Measurements from ENCODE around the gene EIF2B4. TPM values are rescaled to one million over a fixed set of nuclear protein-coding genes. Genes with fewer than 3 reads are reported as not detected.

The EIF2B4 gene
- total and polyA plus RNA-seq, 9 of the 15 experiments (the other 6 are each of a cell fraction or from before 2014, with no cell fraction given): 29.7 to 80.3 (median 58.9) TPM

GRCh38 chr2:27370026-27370815 lies at the start of gene EIF2B4, which contains the start of gene SNX17 (continued):
- TF ChIP-seq PRDM10 (IDR thresholded peaks at IDR 0.05; ENCODE audit: partially characterized antibody) (peak; percentile 52), ELF4 (CRISPR knock-in tag; IDR thresholded peaks at IDR 0.05) (no peak), MTA1 (IDR thresholded peaks at IDR 0.05; ENCODE audit: borderline replicate concordance) (no peak), ZMIZ1 (IDR thresholded peaks at IDR 0.05; ENCODE audit: low read depth in 2 of 2, low read length in 2 of 2) (peak in 1 of 2 experiments; percentile 53; a peak in 1 of 4 replicates), TEAD1 (CRISPR knock-in tag; IDR thresholded peaks at IDR 0.05) (peak in 1 of 2 experiments; percentile 78; a peak in 2 of 4 replicates), TOE1 (IDR thresholded peaks at IDR 0.05; ENCODE audit: borderline replicate concordance) (peak; percentile 95), TOE1 (CRISPR knock-in tag; IDR thresholded peaks at IDR 0.05; ENCODE audit: borderline replicate concordance, low read depth) (peak; percentile 75), SRF (CRISPR knock-in tag; IDR thresholded peaks at IDR 0.05) (peak in 1 of 2 experiments; percentile 79; a peak in 2 of 4 replicates), E2F3 (CRISPR knock-in tag; IDR thresholded peaks at IDR 0.05) (no peak), ZBTB2 (IDR thresholded peaks at IDR 0.05) (peak; percentile 56; the same call in 1 of the 2 replicates), ETV5 (CRISPR knock-in tag; IDR thresholded peaks at IDR 0.05; ENCODE audit: low read depth) (peak; percentile 90), RHOXF2B (CRISPR knock-in tag; conservative IDR thresholded peaks at IDR 0.05) (no peak), CREBBP (IDR thresholded peaks at IDR 0.05; ENCODE audit: low read depth, low read length) (no peak), ILK (tag; IDR thresholded peaks at IDR 0.05; ENCODE audit: borderline replicate concordance, low read depth) (no peak), HMGXB4 (CRISPR knock-in tag; IDR thresholded peaks at IDR 0.05) (peak; percentile 85), YBX1 (IDR thresholded peaks at IDR 0.05) (no peak)

Measured in K562 (cell line).